CD14-positive monocyte (primary cell): ENCODE results near the gene SPATA13. TPM values are rescaled to one million over a fixed set of nuclear protein-coding genes. Genes with fewer than 3 reads are reported as not detected.
"Not testable (repeated sequence)": the region's sequence is repeated elsewhere in the genome, so short reads cannot be mapped to it uniquely, and the experiment has no call there.

Experiments
- DNase-seq, 3 donors: peaks; one replicate each; pipeline ENCODE4 v3.0.0-alpha.2; 2011 to 2022
- H2AFZ ChIP-seq: 2 replicates; pipeline ENCODE4 v1.6.0; 2012; ENCODE audit warnings: mild to moderate bottlenecking, low read depth, low read length, inconsistent platforms; ENCODE audit not compliant: insufficient read depth, poor library complexity, severe bottlenecking
- H3K27ac ChIP-seq, 2 donors: 1 replicate in 1 of 2; 2 replicates in 1 of 2; pipeline ENCODE4 v1.5.1; 2012 to 2013; ENCODE audit warnings: low read length in 2 of 2, control low read depth in 1 of 2, inconsistent platforms in 1 of 2, low read depth in 1 of 2, mild to moderate bottlenecking in 1 of 2
- H3K27me3 ChIP-seq, 2 donors: one replicate each; pipeline versions ENCODE4 v1.6.0 to v1.6.1; 2011 to 2013; ENCODE audit warnings: low read length in 2 of 2; ENCODE audit not compliant: control insufficient read depth in 2 of 2, insufficient read depth in 2 of 2
- H3K36me3 ChIP-seq, 2 donors: replicated peaks in 1 of 2; 1 replicate in 1 of 2; 2 replicates in 1 of 2; pipeline versions ENCODE4 v1.5.1 to v1.6.1; 2012 to 2013; ENCODE audit warnings: low read length in 2 of 2, control low read depth in 1 of 2, inconsistent platforms in 1 of 2, mild to moderate bottlenecking in 1 of 2; ENCODE audit not compliant: insufficient read depth in 2 of 2, control insufficient read depth in 1 of 2
- H3K4me1 ChIP-seq, 2 donors: 1 replicate in 1 of 2; 2 replicates in 1 of 2; pipeline versions ENCODE4 v1.5.1 to v1.6.1; 2012 to 2013; ENCODE audit warnings: low read length in 2 of 2, control low read depth in 1 of 2, inconsistent platforms in 1 of 2, mild to moderate bottlenecking in 1 of 2, moderate library complexity in 1 of 2; ENCODE audit not compliant: insufficient read depth in 2 of 2, control insufficient read depth in 1 of 2
- H3K4me2 ChIP-seq: replicated peaks from 2 replicates; pipeline ENCODE3; 2012; ENCODE audit warnings: low read length, moderate library complexity, mild to moderate bottlenecking; ENCODE audit not compliant: poor library complexity, severe bottlenecking; ENCODE audit errors: extremely low read depth
- H3K4me3 ChIP-seq, 3 experiments: fragments of 200-600 bp in 1 of 3; sonication (generic) in 1 of 3; replicated peaks in 1 of 3; 1 replicate in 2 of 3; 2 replicates in 1 of 3; pipeline ENCODE4 v1.5.1; 2011 to 2013; ENCODE audit warnings: low read length in 3 of 3, mild to moderate bottlenecking in 3 of 3, control low read depth in 2 of 3, low read depth in 2 of 3, inconsistent platforms in 1 of 3, moderate library complexity in 1 of 3
- H3K79me2 ChIP-seq: 2 replicates; pipeline ENCODE4 v1.6.0; 2012; ENCODE audit warnings: mild to moderate bottlenecking, control low read depth, inconsistent platforms, low read length, moderate library complexity; ENCODE audit not compliant: insufficient read depth
- H3K9ac ChIP-seq: 2 replicates; pipeline ENCODE4 v1.6.0; 2017; ENCODE audit warnings: low read length, mild to moderate bottlenecking; ENCODE audit not compliant: insufficient read depth, poor library complexity, severe bottlenecking
- H3K9me3 ChIP-seq, 2 donors: replicated peaks in 1 of 2; 1 replicate in 1 of 2; 2 replicates in 1 of 2; pipeline versions ENCODE4 v1.5.1 to v1.6.1; 2012 to 2013; ENCODE audit warnings: low read length in 2 of 2, control low read depth in 1 of 2; ENCODE audit not compliant: control insufficient read depth in 1 of 2, insufficient read depth in 1 of 2
- H4K20me1 ChIP-seq: 2 replicates; pipeline ENCODE4 v1.6.0; 2012; ENCODE audit warnings: mild to moderate bottlenecking, low read length, control low read depth, moderate library complexity; ENCODE audit not compliant: insufficient read depth
- H3K27ac Mint-ChIP-seq, 7 donors: one replicate each; pipeline ENCODE4 v1.8.0; 2020; ENCODE audit warnings: mild to moderate bottlenecking in 7 of 7, mixed read lengths in 7 of 7, moderate library complexity in 6 of 7, inconsistent platforms in 2 of 7
- H3K27me3 Mint-ChIP-seq, 3 donors: one replicate each; pipeline ENCODE4 v1.8.0; 2021 to 2022; ENCODE audit warnings: low read depth in 3 of 3, mild to moderate bottlenecking in 3 of 3, mixed read lengths in 3 of 3, moderate library complexity in 3 of 3, inconsistent platforms in 1 of 3
- H3K36me3 Mint-ChIP-seq, 2 donors: one replicate each; pipeline ENCODE4 v1.8.0; 2020; ENCODE audit warnings: mixed read lengths in 2 of 2, inconsistent platforms in 1 of 2, mild to moderate bottlenecking in 1 of 2
- H3K4me1 Mint-ChIP-seq: one replicate; pipeline ENCODE4 v1.8.0; 2020; ENCODE audit warnings: mild to moderate bottlenecking, mixed read lengths
- H3K4me3 Mint-ChIP-seq, 2 donors: one replicate each; pipeline ENCODE4 v1.8.0; 2020; ENCODE audit warnings: mild to moderate bottlenecking in 2 of 2, mixed read lengths in 2 of 2, moderate library complexity in 1 of 2
- H3K9me3 Mint-ChIP-seq, 7 donors: one replicate each; pipeline ENCODE4 v1.8.0; 2020 to 2022; ENCODE audit warnings: mixed read lengths in 7 of 7, mild to moderate bottlenecking in 6 of 7, moderate library complexity in 6 of 7, inconsistent platforms in 2 of 7
- WGBS: methylation state at CpG from one replicate; pipeline ENCODE4 v1.1.5; 2013; ENCODE audit warnings: missing lambda C conversion rate; ENCODE audit not compliant: insufficient coverage; 5-methylcytosine and 5-hydroxymethylcytosine counted together
- intact Hi-C, 2 donors: fragments of 100-400 bp; cut with micrococcal nuclease; formaldehyde crosslinking; loops; one replicate each; pipeline versions ENCODE4 v1.15.0 to v1.15.1; 2023
- polyA plus RNA-seq, 3 donors: library from polyadenylated mRNA; depleted of rRNA in 1 of 3; unstranded in 2 of 3; stranded (reverse) in 1 of 3; fragments of 300-500 nt in 2 of 3; fragments of >200 nt in 1 of 3; fragmentation: Illumina TruSeq in 2 of 3; gene quantifications; 1 replicate in 2 of 3; 2 replicates in 1 of 3; pipeline ENCODE4 v1.2.3, GENCODE V29; 2012 to 2021
- TF ChIP-seq, protein P1 (sequence below): fragments of 200-600 bp; IDR thresholded peaks from one replicate; pipeline ENCODE4 v1.8.0; 2022; ENCODE audit warnings: antibody characterized with exemption, mild to moderate bottlenecking

Gene SPATA13
- polyA plus RNA-seq, 3 donors: 9.3 to 44.7 (median 11.6) TPM

GRCh38 chr13:24348797-24349515 is 188.4 kb downstream of the SPATA13 start:
- H3K4me1 Mint-ChIP-seq: no peaks in the 10 kb centered on the region
- intact Hi-C loops: no loop called here
- Histone ChIP-seq H3K9me3 (no peaks in the 10 kb centered on the region), H3K79me2 (no peaks in the 10 kb centered on the region), H3K36me3 (no peaks in the 10 kb centered on the region), H2AFZ (no peak overlapping the region), H3K4me1 (no peaks in the 10 kb centered on the region), H3K4me3 (no peak overlapping the region), H4K20me1 (no peaks in the 10 kb centered on the region), H3K27me3 (no peaks in the 10 kb centered on the region), H3K9ac (no peak overlapping the region), H3K4me2 (no peak overlapping the region), H3K27ac (no peak overlapping the region)
- H3K27ac Mint-ChIP-seq: no peak overlapping the region
- peaks cover 2 to 4% (median 2%) of the 10 kb centered on the region in 3 donors for H3K27me3 Mint-ChIP-seq
- TF ChIP-seq, protein P1, sequence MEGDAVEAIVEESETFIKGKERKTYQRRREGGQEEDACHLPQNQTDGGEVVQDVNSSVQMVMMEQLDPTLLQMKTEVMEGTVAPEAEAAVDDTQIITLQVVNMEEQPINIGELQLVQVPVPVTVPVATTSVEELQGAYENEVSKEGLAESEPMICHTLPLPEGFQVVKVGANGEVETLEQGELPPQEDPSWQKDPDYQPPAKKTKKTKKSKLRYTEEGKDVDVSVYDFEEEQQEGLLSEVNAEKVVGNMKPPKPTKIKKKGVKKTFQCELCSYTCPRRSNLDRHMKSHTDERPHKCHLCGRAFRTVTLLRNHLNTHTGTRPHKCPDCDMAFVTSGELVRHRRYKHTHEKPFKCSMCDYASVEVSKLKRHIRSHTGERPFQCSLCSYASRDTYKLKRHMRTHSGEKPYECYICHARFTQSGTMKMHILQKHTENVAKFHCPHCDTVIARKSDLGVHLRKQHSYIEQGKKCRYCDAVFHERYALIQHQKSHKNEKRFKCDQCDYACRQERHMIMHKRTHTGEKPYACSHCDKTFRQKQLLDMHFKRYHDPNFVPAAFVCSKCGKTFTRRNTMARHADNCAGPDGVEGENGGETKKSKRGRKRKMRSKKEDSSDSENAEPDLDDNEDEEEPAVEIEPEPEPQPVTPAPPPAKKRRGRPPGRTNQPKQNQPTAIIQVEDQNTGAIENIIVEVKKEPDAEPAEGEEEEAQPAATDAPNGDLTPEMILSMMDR: no peak
- 83% methylated on average over 6 of the region's 6 CpGs for WGBS
- no peaks in the 10 kb centered on the region for H3K36me3 Mint-ChIP-seq
- H3K9me3 Mint-ChIP-seq: peaks cover 0 to 8% (median 3%) of the 10 kb centered on the region in 7 donors
- no peak for DNase-seq
- H3K4me3 Mint-ChIP-seq: no peak overlapping the region

DNA sequence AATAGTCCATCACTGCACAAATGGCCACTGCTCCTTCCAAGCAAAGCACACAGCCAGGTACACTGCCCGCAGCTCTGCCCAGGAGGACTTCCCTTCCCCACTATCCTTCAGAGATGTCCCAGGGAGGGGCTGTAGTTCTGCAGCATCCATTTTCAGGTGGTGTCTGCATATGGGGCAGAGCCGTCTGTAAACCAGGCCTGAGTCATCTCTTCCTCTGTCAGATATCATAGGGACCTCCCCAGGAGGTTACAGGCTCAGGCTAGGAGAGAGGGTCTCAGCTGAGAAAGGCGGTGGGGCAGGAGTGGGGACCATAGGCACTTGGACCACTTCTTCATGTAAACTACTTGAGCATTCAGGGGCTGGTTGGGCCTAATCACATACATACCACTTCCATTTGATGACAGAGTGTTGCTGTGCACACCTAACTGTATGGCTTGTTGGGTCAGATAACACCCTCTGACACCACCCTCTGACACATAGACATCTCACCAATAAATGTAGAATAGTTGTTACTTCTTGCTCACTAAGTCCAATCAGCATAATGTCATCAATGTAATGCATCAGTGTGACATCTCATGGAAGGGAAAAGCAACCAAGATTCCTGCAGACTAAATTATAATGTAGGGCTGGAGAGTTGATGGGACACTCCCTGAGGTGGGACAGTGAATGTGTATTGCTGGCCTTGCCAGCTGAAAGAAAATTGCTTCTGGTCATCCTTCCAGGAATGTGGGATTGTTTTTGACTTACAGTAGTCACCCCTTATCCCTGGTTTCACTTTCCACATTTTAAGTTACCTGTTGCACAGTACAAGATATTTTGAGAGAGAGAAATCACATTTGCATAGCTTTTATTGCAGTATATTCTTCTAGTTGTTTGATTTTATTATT is 189.5 kb downstream of the SPATA13 start:
- intact Hi-C loops, H2AFZ ChIP-seq, H3K36me3 ChIP-seq, H3K9me3 Mint-ChIP-seq, DNase-seq, H3K27ac Mint-ChIP-seq, H3K36me3 Mint-ChIP-seq, H3K4me1 ChIP-seq, H3K4me1 Mint-ChIP-seq, H3K4me3 Mint-ChIP-seq, H3K27ac ChIP-seq, H4K20me1 ChIP-seq, H3K9me3 ChIP-seq, H3K27me3 ChIP-seq, H3K27me3 Mint-ChIP-seq, H3K79me2 ChIP-seq, H3K4me2 ChIP-seq, H3K4me3 ChIP-seq, H3K9ac ChIP-seq: not testable (repeated sequence)
- WGBS: 100% methylated on average over 1 of the region's 3 CpGs
